Fibroblast of upper back skin (primary cell): ENCODE data around the gene NUDT14.

Experiments used
- DNase-seq: peaks from one replicate; pipeline ENCODE4 v3.0.0-alpha.2; 2013

NUDT14 gene

DNA sequence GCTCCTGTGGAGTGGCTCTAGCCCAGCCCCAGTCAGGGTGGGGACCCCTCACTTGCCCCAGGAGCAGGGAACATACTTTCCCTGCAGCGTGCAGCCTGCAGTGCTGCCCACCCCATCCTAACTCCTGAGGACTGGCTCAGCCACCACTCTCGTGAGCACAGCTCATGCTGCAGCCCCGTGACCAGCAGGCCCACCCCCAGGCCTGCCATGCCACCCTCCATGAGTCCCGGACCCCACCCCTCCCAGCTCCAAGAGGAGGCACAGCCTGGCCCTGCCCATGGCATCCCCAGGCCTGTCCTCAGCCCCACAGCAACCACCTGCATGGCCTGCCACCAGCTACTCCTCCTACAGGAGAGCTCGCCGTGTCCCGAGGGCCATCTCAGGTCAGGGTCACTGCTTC is 8.6 kb downstream of the NUDT14 start:
- no peak for DNase-seq

DNA sequence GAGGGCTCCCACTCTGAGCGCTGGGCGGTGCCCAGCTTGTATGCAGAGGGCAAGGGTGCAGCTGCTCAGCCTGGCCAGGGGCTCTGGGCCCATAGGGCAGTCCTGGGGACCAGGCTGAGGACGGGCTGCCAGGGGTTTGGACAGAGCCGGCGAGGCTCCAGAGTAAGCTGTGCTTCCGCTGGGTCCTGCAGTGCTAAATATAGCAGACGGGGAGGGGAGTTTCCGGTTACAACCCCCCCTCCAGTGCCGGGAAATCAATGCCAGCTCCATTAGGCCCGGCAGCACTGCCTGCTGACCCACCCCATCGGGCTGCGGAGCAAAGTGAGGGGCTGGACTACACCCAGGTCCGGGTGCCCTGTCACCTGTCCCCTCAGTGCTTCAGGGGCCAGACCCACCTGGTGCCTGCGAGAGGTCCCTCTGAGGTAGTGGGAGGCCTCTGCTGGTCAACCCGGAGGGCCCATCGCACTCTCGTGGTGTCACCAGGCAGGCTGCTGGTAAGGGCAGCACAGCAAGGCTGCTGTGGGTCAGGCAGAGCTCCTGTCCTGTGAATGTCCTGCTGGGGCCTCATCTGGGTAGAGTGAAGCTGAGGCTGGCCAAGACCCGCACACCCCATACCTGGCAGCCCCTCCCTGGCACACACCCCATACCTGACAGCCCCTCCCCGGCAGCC is 10.0 kb downstream of the NUDT14 start:
- no peak for DNase-seq

DNA sequence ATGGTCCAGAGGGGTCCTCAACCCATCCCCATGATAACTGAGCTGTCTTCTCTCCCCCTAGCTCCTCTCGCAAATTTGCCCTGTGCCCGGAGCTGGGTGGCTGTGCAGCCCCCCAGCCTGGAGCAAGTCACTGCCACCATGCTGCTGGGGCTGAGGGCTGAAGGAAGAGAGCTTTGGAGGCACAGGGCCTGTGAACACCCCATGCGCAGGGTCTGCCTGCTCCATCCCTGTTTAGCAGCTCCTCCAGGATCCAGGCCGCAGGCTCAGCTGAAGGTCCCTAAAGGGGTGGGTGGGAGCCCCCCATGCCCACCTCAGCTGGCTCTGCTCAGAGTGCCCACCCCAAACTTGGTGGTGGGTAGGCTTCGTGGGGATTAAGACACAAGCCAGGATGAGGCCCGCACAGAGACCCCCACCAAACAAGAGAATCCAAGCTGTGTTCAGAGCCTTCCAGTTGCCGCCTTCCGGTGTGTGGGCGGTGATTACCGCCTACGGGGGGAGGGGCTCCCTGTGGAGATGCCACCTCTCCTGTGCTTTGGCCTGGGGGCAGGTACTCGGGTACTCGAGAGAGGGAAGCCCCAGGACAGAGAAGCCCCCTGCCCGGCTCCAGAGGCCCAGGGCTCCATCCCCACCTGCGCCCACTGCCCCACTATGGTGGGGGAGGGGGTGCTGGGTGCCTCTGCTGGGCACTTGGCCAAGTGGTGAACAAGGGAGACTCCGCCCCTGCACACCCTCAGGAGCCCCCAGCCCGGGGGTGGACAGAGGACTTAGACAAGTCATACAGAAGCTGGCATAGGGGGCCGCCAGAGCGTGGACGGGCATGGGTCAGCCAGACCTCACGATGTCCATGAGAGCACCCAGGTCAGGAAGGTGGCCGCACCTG is 11.1 kb downstream of the NUDT14 start:
- DNase-seq = no peak

DNA sequence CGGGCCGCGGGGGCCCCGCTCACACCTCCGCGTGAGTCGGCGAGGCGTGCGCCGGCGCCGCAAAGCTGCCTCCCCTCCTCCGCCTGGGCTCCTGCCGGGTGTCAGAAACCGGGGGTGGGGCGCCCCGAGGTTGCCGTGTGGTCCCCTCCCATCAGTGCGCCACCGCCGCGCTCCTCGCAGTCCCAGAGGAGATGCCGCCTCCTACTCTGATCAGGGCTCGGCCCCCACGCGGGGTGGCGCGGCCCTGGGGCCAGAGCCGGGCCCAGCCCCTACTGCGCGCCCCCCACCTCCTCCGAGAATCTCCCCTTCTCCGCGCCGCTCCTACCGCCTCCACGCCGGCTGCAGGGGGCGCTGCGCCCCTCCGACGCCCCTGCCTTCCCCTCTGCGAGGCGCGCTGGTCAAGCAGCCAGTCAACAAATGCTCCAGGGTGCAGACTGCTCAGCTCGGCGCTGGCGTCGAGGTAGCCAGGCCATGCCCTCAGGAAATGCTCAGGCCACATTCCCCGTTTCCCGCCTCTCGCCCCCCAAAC is 12.1 kb downstream of the NUDT14 start:
- DNase-seq = no peak

DNA sequence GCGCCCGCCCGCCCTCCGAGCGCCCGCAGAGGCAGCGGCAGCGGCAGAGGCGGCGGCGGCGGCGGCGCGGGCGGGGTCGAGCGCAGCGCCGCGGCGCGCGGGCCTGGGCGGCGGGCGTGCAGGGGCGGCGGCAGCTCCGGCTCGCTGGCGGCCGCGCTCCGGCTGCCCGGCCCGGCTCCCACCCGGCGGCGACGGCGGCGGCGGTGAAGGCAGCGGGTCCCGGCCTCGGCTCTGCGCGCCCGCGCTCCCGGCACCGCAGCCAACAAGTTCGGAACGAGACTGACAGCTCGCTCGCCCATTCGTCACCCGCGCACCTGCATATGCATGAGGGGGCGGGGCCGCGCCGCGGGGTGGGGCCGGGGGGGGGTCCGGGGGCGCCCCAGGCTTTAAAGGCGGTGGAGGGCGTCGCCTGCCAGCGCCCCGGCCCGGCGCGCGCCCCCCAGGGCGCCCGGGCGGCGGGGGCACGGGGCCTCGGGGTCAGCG is 12.6 kb downstream of the NUDT14 start, which contains the start of gene JAG2:
JAG2 (minus strand) TSS at position 281 of the 483 bp plus-strand sequence. CDS start 356 bp downstream, outside the sequence.
- no peak for DNase-seq

DNA sequence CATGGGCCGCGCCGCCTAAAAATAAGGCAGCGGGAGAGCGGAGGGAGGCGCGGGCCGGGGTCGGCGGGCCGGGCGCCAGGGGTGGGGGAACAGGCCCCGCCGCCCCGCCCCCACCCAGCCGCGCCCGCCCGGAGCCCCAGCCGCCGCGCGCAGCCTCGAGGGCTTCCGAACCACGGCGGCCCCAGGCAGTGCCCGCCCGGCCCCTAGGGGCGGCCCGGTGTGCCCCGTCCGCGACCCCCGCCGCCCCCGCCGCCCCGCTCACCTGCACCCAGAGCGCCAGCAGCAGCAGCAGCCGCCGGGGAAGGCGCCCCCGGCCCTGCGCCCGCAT is 13.1 kb downstream of the NUDT14 start:
- no peak for DNase-seq

DNA sequence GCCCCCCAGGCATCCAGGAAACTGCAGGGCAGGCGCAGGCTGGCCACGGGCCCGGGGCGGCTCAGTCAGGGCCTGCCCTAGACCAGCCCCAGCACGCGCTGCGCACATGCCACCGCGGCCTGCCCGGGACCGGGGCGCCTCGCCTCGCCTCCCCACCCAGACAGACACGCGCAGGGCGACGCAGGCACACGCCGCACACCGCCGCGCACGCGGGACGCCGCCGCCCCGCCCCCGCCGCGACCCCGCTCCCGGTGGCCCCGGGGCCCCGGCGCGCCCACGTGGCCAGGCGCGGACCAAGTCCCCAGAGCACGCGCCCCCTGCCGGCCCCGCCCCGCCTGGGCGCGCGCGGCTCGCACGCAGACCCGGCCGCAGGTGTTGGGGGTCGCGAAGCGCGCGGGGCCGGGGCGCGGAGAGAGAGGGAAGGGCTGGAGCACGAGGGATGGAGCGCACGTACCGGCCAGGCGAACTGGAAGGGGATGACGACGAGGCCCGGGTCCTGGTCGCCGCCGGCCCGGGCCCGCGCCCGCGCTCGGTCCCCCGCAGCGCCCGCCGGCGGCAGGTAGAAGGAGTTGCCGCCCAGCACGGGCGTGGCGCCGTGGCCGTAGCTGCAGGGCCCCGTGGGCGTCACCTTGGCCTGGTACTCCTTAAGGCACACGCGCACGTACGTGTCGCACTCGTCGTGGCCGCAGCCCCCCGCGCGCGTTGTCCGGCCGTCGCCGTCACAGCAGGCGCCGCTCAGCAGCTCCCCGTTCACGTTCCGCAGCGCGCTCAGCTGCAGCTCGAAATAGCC is 13.6 kb downstream of the NUDT14 start:
- no peak for DNase-seq

DNA sequence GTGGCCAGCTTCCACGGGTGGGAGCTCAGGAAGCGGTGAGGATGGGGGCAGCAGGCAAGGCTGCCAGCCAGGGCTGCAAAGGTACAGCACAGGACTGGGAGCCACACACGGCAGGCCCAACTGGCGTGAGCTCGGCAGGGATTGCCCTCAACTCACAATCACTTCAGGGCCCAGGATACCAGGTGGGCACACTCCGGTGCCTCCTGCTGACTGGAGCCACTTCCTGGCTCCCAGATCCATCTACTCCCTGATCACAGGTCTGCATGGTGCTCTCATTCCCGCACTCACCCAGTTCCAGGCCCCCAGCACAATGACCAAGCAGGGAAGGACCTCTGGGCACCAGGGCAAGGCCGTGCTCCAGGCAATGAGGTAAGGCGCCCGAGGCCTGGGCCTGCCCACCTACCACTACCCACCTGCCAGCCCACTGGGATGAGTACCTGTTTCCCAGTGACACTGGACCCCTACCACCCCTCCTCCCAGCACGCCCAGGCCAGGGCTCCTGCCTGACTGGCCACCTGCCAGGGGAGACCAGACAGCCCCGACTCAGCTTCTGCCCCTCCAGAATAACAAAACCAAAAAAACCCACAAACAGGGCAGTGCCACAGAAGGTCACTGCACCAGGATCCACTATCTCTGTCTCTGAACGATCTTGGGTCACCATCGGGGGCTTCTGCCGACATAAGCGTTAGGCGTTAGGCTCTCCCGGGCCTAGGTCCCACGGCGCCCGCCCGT is 14.4 kb downstream of the NUDT14 start:
- no peak for DNase-seq

DNA sequence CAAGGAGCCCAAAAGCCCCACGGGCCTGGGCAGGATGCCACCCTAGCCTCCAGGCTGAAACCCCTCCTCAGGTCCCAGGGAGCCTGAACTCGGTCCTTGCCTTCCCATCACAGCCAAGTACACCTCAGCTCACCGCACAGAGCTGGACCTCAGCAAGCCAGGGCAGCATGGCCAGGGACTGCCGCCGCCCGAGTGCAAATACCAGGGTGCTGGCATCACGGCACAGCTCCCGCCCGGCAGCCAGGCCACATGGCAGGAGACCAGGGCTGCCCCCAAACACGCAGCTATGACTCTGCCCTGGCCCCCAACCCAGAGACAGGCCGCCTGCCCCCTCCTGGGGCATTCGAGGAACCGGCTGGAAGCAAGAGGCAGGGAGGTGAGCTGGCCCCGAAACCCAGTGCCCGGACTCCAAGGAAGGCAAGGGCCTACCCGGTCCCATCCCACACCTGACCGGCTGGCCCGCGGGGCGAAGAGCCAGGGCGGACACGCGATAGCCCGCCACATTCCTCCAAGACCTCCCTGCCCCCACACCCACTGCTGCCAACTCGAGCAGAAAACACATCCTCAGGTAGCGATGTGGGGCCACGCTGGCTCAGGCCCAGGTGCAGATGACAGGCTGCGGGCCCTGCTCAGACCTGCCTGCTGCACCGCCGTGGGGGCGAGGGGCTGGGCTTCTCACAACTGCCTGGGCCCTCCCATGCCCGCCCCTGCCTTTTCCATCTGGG is 15.2 kb downstream of the NUDT14 start:
- no peak for DNase-seq

DNA sequence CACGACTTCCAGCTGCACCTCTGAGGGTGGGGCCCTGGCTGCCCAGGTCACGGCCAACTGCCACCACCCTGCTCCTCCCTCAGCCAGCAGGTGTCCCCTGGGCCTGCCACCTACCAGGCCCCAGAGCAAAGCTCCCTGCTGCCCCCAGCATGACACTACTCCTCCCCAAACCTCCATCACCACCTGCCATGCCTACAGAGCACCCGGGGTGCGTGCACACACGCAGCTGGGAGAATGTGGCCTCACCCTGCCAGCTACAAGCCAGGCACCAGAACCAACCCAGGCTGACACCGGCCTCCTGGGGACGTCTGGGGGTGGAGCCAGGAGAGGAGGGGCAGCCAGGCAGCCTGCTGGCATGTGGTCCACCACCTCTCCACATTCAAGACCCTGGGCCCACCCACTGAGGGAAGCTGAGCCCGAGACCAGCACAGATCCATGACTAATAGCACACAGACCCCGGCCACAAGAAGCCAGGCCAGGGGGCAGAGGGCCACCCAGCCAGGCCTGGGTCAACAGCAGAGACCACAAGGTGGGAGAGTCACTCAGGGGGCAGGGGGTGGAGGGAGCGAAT is 15.9 kb downstream of the NUDT14 start:
- no peak for DNase-seq

DNA sequence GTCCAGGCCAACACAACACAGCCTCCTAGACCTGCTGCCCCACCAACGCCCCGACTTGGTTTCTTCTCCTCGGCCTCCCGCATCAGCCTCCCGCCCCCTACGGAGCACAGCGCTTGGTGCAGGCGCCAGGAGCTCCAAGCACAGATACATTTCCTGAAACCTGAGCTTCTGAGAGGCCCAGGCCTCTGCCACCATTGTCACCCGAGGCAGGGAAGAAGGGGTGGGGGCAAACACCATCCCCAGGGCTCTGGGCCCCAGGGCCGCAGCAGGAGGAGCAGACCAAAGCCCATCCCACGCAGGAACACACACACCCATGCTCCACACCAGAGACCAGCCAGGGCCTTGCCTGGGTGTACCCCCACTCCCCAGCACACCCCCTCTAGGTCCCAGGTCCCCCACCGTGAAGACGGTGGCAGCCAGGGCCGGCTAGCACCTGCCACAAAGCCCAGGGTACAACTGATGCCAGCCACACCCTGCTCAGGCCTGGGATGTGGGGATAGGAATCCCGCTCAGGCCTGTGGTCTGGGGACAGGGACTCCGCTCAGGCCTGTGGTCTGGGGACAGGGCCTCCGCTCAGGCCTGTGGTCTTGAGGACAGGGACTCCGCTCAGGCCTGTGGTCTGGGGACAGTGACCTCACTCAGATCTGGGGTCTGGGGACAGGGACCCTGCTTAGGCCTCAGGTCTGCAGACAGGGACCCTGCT is 17.9 kb downstream of the NUDT14 start:
- DNase-seq = no peak

DNA sequence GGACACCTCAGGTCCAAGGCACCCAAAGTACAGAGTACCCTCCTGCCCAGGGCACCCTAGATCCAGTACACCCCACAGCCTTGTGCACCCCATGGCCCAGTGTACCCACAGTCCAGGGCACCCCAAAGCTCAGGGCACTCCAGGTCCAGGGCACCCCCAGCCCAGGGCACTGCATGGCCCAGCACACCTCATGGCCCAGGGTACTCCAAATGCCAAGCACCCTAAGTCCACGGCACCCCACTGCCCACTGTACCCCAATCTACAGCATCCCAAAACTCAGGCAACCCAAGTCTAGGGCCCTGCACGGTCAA is 18.5 kb downstream of the NUDT14 start:
- DNase-seq = no peak

DNA sequence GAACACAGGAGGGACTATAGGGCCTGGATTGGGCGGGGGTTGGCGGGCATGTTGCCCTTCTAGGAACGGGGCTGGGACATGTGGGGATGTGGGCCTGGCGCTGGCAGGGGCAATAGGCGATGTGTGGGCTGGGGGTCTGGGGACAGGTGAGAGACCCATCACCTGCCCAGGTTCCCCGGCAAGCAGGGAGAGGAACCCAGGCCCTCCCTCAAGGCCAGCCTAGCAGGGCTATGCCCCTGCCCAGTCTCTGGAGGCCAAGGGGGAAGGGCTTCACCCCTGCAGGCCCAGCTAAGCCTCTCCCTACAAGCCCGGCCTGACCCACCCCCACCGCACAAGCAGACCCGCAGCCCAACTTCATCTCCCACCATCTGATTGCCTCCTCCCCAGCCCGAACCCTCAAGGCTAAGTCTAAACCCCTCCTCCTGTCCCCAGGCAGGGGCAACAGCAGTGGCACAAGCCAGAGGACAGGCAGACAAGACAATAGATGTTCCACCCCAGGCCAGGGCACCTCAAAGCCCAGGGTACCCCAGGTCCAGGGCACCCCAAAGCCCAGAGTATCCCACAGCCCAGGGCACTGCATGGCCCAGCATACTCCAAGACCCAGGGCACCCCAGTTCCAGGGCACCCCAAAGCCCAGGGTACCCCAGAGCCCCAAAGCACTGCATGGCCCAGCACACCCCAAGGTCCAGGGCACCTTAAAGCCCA is 19.0 kb downstream of the NUDT14 start:
- no peak for DNase-seq

DNA sequence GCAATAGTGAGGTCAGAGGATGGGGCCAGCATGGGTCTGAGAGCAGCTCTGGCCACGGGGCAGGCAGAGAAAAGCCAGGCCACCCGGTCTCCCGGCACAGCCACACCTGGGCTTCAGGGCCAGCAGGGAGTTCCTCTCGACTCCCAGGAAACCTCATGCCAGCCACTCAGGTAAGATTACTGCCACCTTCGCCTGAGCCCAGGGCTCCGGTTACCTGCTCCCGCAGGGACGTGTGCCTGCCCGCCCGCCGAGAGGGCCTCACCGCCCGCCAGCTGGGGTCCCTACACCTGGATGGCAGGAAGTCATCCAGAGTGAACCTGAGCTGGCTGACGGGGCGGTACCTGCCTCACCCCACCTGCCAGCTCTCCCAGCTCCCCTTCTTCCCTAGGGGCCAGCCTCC is 19.8 kb downstream of the NUDT14 start:
- DNase-seq = no peak

DNA sequence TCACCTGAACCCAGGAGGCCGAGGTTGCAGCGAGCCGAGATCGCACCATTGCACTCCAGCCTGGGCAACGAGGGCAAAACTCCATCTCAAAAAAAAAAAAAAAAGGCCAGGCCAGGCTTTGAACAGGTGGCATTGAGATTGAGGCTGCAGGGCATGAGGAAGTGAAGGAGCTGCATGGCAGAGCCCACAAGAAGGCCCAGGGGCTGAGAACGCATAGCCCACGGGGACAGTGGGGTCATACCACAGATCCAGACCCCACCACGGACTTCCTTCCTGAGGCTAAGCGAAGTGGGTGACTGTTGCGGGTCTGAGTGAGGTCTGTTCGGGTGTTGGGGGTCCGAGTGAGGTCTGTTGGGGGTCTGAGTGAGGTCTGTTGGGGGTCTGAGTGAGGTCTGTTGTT is 20.3 kb downstream of the NUDT14 start:
- no peak for DNase-seq

DNA sequence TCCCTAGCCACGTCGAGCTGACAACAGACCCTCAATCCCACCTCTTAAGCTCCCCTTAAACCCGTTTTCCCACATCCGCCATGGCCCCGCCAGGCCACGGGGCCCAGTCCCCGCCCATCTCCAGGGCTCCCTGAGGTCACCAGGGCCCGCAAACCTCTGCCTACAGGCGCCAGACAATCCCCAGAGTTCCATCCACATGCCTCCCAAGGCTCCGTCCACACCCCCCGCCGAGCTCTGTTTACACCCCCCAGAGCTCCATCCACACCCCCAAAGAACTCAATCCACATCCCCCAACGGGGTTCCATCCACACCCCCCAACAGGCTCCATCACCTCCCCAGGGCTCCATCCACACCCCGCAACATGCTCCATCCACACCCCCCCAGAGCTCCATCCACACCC is 21.8 kb downstream of the NUDT14 start:
- DNase-seq = no peak

DNA sequence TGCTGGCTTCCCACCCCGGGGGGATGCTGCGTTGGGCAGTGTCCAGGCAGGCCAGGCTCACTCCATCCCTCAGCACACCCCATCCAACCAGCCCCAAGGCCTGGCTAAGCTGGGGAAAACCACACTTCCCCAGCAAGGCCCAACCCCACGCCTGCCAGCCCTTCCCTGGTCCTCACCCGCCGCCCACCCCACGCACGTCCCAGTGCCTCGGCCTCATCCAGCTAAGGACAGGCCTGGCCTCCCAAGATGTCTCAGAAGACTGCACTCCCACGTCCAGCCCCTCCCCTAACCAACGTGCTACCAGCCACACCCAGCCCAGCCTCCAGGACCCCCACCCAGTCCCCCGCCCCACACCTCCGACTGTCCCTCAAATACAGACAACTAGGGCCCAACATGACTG is 22.3 kb downstream of the NUDT14 start:
- no peak for DNase-seq

DNA sequence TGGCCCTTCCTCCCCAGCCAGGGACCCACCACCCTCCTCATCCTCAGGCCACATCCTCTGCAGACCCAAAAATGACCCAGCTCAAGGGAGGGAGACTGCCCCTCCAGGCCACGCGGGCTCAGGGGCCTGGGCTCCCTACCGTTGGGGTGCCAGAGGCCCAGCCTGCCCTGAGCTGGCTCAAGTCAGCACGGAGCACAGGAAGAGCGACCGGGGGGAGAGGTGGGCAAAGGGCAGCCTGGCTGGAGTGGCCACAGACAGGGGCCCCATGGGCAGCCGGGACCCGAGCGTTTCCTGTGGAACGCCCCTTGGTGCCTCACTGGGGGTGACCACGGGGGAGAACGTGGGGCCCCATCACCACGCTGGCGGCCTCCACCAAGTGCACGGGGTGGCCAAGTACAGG is 23.2 kb downstream of the NUDT14 start:
- no peak for DNase-seq

DNA sequence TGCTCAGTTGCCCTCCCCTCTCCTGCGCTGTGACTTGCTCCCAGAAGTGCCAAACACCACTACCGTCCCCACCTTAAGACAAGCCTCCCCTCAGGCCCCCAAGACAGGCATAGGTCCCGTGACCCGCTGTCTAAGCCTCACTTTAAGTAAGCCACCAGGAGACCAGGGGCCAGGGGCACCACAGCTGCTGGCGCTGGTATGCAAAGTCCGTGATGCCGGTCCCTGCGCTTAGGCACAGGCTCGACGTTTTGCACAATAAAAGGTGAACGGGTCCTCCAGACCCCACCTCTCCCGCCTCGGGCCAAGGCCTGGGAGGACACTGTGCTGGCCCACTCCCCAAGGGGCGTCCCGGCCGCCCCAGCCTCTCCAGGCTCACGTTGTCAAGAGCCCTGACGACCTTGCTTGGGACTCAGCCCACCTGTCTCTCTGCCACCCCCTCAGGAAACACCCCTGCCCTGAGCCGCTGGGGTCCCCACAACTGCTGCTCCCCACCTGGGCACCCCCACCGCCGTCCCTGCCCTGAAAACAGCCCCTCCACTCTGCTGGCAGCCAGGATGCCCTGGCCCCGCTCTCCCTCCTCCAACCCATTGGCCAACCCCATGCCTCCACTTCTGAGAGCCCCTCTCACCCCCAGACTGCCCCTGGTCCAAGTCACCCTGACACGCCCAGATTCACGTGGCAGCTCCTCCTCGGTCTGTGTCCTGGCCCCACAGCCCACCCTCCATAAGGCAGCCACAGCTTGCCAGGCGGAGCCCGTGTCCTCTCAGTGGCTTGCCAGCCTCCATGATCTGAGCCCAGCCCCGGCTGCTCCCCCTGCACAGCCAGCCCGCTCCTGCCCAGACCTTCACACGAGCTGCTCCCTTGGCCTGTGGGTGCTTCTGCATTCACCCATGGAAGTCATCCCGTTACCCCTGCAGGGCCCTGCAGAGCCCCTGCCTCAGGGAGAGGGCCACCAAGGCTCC is 24.4 kb downstream of the NUDT14 start:
- DNase-seq = no peak
